Measurements from ENCODE around the gene CD44.

Gene CD44

DNA sequence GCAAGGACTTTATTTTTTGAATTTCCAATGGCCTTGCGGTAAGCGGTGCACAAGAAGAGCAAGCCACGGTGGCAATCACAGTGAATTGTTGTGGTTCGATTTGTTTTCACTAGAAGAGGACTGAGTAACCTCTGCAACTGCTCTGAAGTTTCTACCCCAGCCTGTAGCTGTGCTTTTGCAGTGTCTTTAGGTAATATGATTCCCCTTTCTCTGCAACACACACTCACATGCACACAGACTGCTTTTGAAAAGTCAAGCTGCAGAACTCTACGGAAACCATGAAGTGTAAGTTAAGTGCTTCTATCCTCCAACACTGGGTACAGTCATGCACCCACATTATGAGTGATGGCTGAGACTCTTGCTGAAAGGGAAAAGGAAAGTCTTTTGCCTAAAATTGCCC lies 38.4 kb downstream of the CD44 start:
- no peak for DNase-seq (ENCODE audit: low read depth in 2 of 2)

DNA sequence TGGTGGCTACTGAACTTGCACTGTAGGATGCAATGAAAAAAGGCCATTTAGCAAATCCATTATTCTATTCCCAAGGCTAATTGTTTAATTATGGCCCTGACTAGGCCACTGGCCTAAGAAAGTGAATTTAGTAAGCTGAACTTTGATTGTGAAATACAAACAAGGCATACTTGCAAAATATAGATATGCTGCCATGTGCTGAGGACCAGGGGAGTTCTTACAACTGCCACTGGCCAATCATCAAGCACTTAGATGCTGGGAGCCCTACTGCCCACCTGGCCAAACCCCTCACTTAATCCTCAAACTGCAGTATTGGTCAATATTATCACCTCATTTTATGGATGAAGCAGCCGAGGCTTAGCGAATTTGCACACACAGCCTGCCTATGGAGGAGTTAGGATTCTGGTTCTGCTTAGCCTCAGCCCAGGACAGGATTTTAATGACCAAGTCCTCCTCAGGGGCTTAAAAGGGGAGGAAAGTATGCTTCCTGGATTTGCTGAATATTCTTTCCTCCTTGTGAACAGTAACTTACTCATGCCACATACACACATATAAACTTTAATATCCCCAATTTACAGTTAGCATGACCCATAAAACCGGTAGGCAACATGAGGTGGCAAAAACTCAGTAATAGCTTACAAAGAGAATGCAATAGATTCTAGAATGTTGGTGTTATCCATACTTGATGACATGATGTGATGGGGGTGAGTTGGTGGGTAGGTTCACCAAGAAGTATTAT lies 39.3 kb downstream of the CD44 start:
- DNase-seq (ENCODE audit: low read depth in 2 of 2), result no peak

DNA sequence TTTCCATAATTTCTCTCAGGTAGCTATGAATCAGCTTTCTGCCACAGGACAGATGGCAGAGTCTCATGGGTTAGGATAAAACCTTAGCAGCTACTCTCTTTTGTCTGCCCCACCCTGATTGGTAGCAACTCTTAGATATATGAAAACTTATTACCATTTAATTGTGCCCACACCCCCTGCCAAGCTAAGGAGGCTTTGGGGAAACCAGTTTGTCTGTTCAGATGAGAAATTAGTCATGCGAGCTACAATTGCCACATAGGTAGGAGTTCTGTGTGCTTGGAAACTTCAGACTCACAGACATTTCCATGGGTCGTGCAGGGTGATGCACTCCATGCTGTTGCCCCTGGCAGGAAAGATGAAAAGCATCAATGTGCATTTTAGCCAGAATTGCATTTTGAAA lies 39.9 kb downstream of the CD44 start:
- DNase-seq (ENCODE audit: low read depth in 2 of 2), result no peak

DNA sequence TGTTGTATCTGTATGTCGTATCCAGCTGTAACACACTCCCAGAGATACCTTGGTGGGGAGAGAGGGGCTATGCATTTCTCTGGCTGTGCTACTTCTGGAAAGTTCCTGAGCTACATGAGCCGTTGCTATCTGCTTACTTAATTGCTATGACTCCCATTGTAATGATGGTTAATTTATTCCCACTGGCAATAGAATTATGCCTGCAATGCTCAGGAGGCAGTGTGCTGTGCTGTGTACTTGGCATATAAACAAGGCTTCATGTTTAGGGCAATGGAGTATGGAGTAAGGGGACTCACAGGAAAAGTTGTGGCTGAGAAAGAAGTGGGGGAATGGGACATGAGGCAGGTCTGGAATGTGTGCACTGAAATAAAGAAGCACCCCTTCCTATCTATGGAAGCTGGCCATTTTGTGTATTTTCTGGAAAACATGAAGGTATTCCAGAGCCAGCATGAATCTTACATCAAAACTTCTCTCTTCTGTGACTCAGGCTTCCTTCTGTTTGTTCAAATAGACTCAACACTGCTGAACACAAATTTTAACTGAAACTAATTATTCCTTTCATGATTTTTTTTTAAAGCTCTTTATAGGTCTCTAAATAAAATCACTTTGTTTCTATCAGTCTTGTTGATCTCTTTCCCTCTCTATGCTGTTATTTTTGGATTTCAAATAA lies 40.6 kb downstream of the CD44 start:
- DNase-seq (ENCODE audit: low read depth in 2 of 2), result no peak

DNA sequence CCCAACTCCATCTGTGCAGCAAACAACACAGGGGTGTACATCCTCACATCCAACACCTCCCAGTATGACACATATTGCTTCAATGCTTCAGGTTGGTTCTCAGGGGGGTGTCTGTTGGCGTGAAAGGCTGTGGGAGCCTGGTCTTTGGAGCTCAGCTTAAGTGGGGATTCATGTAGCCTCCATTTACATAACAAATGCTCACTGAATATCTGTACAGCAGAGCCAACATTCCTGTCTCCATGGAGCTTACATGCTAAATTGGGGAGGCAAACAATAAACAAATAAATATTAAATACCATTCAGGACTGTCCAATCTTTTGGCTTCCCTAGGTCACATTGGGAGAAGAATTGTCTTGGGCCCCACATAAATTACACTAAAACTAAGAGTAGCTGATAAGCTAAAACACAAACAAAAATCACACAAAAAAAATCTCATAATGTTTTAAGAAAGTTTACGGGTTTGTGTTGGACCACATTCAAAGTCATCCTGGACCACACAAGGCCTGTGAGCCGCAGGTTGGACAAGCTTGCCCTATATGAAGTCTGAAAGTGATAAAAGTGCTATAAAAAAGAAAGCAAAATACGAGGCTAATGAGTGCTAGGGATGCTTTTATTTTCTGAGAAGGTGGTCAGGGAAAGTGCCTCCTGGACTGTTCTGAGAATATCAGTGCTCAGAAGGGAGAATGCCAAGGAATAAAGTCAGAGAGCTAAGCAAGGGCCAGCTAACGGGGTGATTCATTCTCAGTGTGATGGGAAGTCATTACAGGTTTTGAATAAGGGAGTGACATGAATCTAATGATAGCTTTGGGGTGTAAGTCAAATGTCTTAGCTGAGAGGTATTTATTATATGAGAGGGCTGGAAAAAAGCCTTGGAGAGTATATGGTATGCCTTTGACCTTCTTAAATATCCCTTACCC lies 41.6 kb downstream of the CD44 start:
- DNase-seq (ENCODE audit: low read depth in 2 of 2), result no peak

DNA sequence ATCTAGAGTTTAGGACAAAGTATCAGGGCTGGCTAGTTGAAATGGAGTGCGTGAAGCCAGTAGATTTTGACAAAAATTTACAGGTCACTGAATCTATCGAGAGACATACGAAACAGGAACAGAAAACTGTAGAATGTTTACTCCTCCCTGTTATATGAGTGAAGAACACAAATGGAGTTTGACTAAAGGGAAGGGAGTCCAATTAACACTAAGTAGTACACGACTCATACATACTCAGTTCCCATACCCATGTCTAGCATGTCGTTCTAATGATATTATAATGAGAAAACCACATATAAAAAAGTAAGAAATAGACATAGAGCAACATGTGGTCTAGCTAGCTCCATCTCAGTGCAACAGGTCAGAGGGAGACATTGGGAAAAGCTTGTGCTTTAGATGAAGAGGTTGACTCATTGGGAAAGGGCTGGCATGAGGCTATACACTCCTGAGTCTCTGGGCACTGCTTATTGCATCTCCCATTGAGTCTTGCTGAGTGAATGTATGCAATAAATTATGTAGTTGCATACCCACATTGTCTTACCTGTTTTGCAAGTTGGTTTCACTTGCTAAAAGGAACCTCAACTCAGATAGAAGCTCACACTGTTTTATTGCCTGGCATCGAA lies 43.5 kb downstream of the CD44 start:
- no peak for DNase-seq (ENCODE audit: low read depth in 2 of 2)

DNA sequence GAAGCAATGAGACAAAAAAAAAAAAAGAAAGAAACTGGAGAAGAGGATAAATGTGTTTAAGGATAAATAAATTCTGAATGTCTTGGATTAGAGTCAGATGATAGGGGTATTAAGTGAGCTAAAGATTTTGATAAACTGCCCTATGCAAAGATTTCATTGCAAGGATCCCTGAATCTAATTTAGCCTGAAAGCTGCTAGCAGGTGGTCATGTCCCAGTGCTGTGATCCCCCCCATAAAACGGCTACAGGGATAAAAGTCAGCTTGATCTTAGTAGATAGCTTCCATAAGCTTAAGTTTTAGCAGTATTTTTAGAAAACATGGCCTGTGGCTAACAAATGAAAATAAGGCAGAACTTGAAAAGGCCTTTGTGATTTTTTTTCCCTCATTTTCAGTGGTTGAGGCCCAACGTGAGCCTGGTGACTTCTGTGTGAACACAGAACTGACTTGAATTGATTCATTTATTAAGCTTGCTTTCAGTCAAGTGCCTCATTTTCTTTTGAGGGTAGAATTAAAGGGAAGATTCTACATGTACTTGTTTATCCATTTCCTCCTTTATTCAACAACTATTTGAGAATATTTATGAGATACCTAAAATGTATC lies 44.5 kb downstream of the CD44 start:
- no peak for DNase-seq (ENCODE audit: low read depth in 2 of 2)

DNA sequence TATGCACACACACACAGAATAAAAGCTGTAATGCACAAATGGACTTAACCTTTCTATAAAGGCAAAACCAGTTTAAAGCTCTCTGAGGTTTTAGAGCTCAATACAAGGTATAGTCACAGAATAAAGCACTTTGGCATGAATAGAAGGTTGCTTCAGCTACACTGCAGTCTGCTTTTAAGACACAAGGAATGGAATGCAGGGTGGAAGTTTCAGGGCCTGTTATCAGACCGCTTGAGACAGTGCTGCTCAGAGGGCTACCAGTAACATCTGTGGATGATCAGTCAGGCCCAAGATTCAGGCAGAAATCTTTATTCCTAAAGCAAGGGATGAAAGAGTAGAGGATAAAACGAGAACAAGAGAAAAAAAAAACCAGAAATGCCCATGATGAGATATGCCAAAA lies 46.7 kb downstream of the CD44 start:
- no peak for DNase-seq (ENCODE audit: low read depth in 2 of 2)

DNA sequence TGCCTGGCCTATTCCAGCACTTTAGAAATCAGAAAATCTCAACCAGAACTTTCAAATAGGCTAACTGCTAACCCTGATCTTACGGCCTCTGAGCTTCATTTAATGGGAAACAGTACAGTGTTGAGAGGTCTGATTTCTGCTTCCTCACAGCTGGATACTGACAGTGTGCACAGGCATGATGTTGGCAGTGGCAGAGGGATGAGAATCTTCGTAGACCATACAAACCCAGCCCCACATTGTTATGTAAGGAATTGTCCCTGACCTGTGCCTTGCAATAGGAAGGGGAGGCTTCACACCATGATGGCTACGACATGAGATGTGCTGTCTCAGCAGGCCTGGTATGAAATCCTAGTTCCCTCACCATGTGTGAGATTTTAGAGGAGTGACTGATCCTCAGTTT lies 49.0 kb downstream of the CD44 start:
- no peak for DNase-seq (ENCODE audit: low read depth in 2 of 2)

DNA sequence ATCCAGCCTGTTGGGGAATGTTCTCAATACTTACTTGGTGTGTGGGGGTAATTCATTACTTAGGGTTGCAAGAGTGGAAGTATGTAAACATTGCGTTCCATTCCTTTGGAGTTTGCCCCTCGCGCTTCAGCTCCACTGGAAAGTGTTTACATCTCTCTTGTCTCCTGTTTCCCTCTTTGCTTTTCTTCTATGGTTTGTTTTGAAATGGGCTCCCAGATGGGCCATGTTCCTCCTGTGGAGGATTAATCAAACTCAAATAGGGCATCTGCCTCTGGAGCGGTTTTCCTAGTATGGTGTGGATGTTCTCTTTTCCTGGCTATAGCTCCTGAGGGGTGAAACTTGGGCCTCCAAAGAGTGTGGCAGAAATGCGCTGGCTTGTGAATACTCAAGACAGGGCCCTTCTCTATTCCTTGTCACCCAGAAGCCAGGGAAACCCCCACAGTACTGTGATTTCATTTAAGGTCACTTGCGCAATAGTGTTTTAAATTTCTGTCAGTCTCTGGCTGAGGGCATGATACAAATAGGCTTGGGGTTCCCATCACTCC lies 51.9 kb downstream of the CD44 start:
- DNase-seq (ENCODE audit: low read depth in 2 of 2), result no peak

DNA sequence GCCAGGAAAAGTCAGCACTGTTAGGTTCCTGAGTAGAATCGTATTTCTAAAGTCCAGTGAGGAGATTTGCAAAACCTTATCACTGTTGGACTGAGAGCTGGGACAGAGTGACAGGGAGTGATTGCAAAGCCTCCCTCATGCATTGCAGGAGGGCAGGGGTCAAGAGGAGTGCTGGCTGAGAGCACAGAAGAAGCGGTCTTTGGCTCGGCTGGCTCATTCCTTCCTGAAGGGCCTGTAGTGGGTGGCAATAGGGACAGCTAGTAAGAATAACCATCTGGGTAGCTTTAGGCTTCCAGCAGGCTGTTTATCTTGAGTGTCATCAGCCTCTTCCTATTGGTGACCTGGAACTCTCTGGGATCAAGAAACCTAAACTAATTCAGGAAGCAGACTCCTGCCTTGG lies 53.4 kb downstream of the CD44 start:
- DNase-seq (ENCODE audit: low read depth in 2 of 2), result no peak

DNA sequence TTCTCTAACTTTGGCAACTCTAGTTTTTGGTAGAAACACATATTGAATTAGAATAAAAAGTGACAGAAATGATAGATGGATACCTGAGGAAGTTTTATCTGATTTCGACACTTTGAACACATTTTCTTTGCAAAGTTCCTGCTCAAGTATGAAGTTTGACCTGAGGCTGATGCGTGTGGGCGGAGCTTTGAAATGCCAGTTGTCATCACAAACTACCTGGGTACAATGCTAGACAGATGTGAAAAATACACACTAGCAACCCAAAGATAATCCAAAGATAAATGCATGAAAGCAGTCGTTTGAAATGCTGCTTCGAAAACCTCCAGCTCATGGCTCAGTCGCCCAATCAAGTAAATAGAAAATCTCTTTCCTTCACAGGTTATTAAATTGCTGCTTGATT lies 54.8 kb downstream of the CD44 start:
- no peak for DNase-seq (ENCODE audit: low read depth in 2 of 2)

DNA sequence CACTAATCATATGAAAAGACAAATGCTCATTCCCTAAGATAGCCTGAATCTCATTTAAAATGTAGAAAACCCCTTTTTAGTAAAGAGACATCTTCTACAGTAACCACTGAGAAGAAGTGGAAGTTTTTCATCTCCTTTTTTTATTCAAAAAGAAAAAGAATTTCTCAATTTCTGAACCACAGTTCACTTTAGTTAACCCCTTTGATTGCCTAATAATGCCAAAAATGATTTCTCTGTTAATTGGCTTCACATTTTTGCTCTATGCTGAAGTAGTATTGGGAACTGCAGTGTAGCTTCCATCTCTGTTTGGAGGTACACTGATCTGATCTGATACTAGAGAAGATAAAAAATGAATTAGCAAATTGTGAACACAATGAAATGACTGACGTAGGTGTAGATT lies 58.3 kb downstream of the CD44 start:
- DNase-seq (ENCODE audit: low read depth in 2 of 2), result no peak

DNA sequence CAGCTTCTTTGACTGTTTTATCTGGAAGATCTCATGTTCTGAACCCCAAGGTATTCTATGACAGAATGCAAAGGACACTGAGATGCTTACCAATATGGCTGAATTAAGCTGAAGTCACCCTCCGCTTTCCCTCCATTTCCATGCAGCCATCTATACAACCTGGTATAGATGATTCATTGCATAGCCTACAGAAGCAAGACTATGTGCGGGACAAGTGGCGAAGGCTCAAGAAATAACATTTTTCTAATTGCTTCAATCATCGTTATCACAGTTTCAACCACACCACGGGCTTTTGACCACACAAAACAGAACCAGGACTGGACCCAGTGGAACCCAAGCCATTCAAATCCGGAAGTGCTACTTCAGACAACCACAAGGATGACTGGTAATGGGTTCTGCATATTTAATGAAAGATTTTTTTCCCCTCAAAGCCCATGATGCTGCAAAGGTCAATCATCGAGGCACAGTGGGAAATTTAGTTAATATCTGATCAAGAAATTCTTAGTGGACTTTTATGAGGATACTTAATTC lies 61.9 kb downstream of the CD44 start:
- no peak for DNase-seq (ENCODE audit: low read depth in 2 of 2)

DNA sequence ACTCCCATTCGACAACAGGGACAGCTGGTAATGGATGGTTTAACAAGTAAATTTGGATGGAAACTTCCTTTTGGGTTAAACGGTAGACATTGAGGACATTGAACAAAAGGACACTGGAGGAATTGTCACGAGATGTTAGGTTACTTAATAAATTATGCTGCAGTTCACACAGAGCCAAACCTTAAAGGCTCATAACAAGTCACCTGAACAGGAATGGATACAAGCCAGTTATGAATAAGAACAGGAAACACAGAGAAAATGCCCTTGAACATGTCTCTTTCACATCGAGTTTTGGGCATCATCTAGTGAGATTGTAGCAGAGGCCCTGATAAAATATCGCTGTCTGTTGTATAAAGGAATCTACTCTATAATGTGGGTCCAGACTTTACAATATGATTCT lies 65.6 kb downstream of the CD44 start:
- DNase-seq (ENCODE audit: low read depth in 2 of 2), result no peak

DNA sequence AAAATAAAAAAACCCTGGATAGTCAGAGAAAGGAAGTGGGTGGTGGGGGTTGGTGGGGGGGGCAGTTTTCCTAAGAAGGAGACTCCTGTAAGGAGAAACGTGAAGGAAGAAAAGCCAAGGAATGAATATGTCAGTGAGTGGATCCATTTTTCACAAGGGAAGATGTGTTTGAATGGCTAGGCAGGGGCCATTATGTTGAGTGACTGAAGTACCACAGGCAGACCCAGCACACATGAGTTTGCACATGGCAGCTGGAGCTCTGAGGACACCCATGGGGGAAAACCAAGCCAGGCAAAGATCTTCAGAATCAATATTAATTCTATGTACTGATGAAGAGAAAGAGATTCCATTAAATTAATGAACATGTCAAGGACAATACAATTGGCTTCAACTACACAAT lies 67.6 kb downstream of the CD44 start:
- DNase-seq (ENCODE audit: low read depth in 2 of 2), result no peak

DNA sequence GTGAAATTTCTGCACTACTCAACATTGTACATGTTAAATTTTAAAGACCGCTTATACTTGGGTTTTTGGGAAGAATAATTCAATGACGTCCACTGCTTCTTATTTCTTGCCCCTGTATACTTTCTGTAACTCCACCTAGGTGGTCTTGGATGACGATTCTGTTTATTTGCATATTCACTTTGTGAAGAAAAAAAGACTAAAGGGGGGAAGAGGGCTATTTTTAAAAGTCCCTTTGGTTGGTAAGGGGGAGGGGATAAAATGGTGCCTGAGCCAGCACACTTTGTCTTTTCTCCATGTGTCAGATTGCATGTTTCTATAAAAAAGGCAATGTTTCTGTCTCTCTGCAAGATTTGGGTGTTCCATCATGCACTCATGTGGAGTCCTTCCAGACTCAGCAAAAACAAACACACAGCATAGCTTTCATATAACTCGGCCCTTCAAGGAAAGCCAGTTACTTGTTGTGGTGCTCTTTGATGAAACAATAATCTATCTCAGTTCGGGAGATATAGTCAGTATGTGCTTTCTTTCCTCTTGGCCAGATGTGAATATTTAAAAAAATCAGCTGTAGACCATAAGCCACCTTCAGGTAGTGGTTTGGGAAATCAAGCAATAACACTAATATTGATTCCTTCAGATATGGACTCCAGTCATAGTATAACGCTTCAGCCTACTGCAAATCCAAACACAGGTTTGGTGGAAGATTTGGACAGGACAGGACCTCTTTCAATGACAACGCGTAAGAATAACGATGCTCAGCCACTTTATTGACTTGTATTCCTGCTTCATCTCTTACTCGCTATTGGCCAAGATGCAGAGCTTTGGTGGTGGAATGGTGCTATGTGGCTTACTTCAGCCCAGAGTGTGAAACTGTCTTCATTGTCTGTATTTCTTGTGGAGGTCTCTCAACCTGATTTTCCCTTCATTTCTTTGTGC lies 68.8 kb downstream of the CD44 start:
- DNase-seq (ENCODE audit: low read depth in 2 of 2), result no peak

DNA sequence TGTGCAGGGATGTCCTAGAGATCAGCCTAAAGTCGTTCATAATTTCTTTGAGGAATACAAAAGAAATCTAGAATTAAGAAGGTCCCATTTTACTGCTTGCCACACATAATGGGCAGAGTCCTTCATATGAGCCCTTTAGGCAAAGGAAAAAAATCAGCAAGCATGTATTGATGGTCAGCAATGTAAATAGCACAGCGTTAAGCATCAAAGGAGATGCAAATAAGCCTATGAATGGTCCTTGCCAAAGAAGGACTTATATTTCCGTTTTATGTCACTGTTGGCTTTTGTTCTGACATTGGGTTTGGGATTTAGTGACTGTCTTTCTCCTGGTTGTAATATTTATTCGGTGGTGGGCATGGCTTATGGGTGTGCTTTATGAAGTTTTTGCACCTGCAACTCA lies 69.8 kb downstream of the CD44 start:
- no peak for DNase-seq (ENCODE audit: low read depth in 2 of 2)

DNA sequence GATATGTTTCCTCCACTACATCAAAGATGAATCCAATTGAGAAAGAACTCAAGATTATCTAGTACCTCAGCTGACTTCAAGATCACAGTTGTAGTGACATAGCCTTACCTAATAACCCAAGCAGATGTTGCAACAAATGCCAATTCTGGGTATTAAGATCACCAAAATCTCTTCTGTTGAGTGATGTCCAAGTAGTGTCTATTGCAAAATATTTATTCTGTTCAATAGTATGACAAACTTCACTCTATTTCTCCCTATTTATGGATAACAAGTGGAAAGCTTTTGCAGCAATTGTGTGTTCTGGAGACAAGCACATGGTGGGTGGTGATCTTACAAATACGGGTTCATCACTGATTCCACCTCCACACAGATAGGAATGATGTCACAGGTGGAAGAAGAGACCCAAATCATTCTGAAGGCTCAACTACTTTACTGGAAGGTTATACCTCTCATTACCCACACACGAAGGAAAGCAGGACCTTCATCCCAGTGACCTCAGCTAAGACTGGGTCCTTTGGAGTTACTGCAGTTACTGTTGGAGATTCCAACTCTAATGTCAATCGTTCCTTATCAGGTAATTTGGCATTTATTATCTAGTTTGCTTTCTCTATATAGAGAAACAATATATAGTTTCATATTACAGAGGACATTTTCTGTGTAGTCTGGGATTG lies 72.0 kb downstream of the CD44 start:
- no peak for DNase-seq (ENCODE audit: low read depth in 2 of 2)

DNA sequence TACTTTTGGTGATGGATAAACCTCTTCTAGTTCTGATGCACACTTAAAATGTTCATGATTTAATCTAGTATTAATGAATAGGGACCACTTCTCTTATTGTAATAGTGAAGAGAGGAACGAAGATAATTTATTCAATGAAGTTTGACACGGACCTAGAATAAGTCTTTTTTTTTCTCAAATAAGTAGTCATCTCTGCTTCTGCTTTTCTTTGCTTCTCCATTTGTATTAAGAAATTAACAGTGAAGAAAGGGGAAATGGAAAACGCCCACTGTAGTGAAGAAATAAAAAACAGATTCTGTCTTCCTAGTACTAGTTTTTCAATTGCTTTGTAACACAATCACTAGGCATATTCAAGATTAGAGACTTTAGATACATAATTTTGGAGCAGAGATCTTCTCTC lies 73.0 kb downstream of the CD44 start:
- no peak for DNase-seq (ENCODE audit: low read depth in 2 of 2)
